A549 (cell line): ENCODE measurements around the gene PSRC1.

Experiments
- CHD4 ChIP-seq: fragments of 200-600 bp; sonication (generic); IDR thresholded peaks from 2 replicates; pipeline ENCODE4 v1.6.1; 2016; ENCODE audit warnings: antibody characterized with exemption, mild to moderate bottlenecking, borderline replicate concordance
- CTCF ChIP-seq: fragments of >200 bp; sonication (Bioruptor Twin); formaldehyde crosslinking; IDR thresholded peaks from 3 replicates; pipeline ENCODE4 v1.5.1; 2016
- POLR2A ChIP-seq: IDR thresholded peaks from 2 replicates; pipeline ENCODE4 v1.6.1; 2012; ENCODE audit warnings: mild to moderate bottlenecking, low read length
- ZFP36 ChIP-seq: fragments of 450-650 bp; IDR thresholded peaks from 2 replicates; pipeline ENCODE4 v1.6.1; 2014; ENCODE audit warnings: borderline replicate concordance; ENCODE audit not compliant: partially characterized antibody
- ZSCAN20 ChIP-seq: fragments of 250-450 bp; sonication (Bioruptor Pico); IDR thresholded peaks from 2 replicates; pipeline ENCODE4 v1.8.0; 2022; ENCODE audit warnings: mild to moderate bottlenecking, moderate library complexity

DNA sequence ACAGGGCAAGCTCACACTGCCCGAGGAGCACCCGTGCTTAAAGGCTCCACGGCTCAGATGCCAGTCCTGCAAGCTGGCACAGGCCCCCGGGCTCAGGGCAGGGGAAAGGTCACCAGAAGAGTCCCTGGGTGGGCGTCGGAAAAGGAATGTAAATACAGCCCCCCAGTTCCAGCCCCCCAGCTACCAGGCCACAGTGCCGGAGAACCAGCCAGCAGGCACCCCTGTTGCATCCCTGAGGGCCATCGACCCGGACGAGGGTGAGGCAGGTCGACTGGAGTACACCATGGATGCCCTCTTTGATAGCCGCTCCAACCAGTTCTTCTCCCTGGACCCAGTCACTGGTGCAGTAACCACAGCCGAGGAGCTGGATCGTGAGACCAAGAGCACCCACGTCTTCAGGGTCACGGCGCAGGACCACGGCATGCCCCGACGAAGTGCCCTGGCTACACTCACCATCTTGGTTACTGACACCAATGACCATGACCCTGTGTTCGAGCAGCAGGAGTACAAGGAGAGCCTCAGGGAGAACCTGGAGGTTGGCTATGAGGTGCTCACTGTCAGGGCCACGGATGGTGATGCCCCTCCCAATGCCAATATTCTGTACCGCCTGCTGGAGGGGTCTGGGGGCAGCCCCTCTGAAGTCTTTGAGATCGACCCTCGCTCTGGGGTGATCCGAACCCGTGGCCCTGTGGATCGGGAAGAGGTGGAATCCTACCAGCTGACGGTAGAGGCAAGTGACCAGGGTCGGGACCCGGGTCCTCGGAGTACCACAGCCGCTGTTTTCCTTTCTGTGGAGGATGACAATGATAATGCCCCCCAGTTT is 32.3 kb downstream of the PSRC1 start:
- TF ChIP-seq ZFP36 (no peak), ZSCAN20 (CRISPR knock-in tag) (no peak), CTCF (no peak), CHD4 (no peak), POLR2A (no peak)
